ENCODE results near the gene B3GAT1. TPM values are rescaled to one million over a fixed set of nuclear protein-coding genes. Genes with fewer than 3 reads are reported as not detected.

Gene B3GAT1
- total RNA-seq, 3 donors from 2014 or later (not counting 1 experiment from before 2014, with no cell fraction given) = 41.3 to 78.4 (median 65.1) TPM

DNA sequence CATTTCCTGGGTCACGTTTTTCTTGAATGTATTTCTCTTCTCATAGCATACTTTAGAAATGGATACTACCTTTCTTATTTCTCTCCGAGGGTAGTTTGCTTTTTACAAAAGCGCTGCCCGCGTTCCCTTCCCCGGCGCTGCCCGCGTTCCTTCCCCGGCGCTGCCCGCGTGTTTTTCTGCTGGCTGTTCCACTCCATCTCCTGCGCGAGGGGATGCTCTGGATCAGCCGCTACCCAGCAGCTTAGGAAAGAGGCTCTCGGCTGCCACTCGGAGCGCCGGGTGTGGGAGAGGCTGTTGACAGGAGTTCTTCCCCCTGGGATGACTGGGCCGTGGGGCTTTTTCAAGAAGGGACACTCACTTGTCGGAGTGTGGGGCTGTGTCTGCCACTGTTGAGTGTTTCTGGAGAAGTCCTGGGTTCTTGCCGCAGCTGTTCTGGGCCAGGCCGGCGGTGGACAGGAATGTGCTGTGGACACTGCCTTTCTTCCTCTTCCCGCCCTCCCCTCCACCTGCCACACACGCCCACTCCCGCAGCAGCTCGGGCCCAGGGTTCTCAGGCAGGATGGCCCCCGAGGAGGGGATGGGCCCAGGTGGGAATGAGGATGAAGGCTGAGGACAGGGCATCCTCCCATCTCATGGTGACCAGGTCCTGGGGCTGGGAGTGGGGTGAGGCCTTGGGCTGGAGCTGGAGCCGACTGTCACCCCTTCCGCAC, 49.7 kb downstream of the B3GAT1 start:
- no peaks in the 10 kb centered on the region for H3K36me3 ChIP-seq (ENCODE audit: control insufficient read depth, insufficient read depth, low read length)
- H3K27me3 ChIP-seq (ENCODE audit: control insufficient read depth, insufficient read depth, low read length) = no peaks in the 10 kb centered on the region
- no peak overlapping the region for H3K4me3 Mint-ChIP-seq
- peaks cover 12% of the 10 kb centered on the region for H3K4me1 ChIP-seq (ENCODE audit: control insufficient read depth, insufficient read depth, low read length)
- H3K27me3 Mint-ChIP-seq (ENCODE audit: low read depth in 2 of 2) = peaks cover 13 to 22% of the 10 kb centered on the region in 2 donors
- no peaks in the 10 kb centered on the region for H3K9me3 Mint-ChIP-seq
- ATAC-seq = no peak
- TF ChIP-seq, protein P1, sequence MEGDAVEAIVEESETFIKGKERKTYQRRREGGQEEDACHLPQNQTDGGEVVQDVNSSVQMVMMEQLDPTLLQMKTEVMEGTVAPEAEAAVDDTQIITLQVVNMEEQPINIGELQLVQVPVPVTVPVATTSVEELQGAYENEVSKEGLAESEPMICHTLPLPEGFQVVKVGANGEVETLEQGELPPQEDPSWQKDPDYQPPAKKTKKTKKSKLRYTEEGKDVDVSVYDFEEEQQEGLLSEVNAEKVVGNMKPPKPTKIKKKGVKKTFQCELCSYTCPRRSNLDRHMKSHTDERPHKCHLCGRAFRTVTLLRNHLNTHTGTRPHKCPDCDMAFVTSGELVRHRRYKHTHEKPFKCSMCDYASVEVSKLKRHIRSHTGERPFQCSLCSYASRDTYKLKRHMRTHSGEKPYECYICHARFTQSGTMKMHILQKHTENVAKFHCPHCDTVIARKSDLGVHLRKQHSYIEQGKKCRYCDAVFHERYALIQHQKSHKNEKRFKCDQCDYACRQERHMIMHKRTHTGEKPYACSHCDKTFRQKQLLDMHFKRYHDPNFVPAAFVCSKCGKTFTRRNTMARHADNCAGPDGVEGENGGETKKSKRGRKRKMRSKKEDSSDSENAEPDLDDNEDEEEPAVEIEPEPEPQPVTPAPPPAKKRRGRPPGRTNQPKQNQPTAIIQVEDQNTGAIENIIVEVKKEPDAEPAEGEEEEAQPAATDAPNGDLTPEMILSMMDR (IDR thresholded peaks at IDR 0.05) = no peak
- H3K4me3 ChIP-seq (ENCODE audit: low read length) = no peak overlapping the region
- no peak for DNase-seq
- intact Hi-C loops (cut with micrococcal nuclease) = loop anchor here (5.0 kb wide), 2 partner anchors 295 to 365 kb away; no protein-coding TSS in a partner anchor
- no peaks in the 10 kb centered on the region for H3K9me3 ChIP-seq (ENCODE audit: control insufficient read depth, insufficient read depth, low read length)
- H3K4me1 Mint-ChIP-seq = peaks cover 10 to 21% of the 10 kb centered on the region in 2 donors
- no peak overlapping the region for H3K27ac ChIP-seq (ENCODE audit: low read length)
- WGBS (ENCODE audit: insufficient coverage) = 92% methylated on average over 29 of the region's 32 CpGs
- H3K27ac Mint-ChIP-seq = peak overlapping the region in 1 of 2 donors; percentile 39
- no peaks in the 10 kb centered on the region for H3K36me3 Mint-ChIP-seq

- Mint-ChIP-seq H3K4me3 (no peak overlapping the region), H3K9me3 (no peaks in the 10 kb centered on the region), H3K4me1 (peaks cover 10 to 21% of the 10 kb centered on the region in 2 donors), H3K27me3 (ENCODE audit: low read depth in 2 of 2) (peaks cover 13 to 29% of the 10 kb centered on the region in 2 donors), H3K36me3 (no peaks in the 10 kb centered on the region), H3K27ac (peak overlapping the region in 1 of 2 donors; percentile 39)
- peaks cover 12% of the 10 kb centered on the region for H3K4me1 ChIP-seq (ENCODE audit: control insufficient read depth, insufficient read depth, low read length)
- no peaks in the 10 kb centered on the region for H3K27me3 ChIP-seq (ENCODE audit: control insufficient read depth, insufficient read depth, low read length)
- intact Hi-C loops (cut with micrococcal nuclease) = loop anchor here (5.0 kb wide), 2 partner anchors 296 to 366 kb away; no protein-coding TSS in a partner anchor
- H3K4me3 ChIP-seq (ENCODE audit: low read length) = no peak overlapping the region
- WGBS (ENCODE audit: insufficient coverage) = 77% methylated on average over 26 of the region's 26 CpGs
- no peak overlapping the region for H3K27ac ChIP-seq (ENCODE audit: low read length)
- TF ChIP-seq, protein P1 (IDR thresholded peaks at IDR 0.05) = no peak
- H3K36me3 ChIP-seq (ENCODE audit: control insufficient read depth, insufficient read depth, low read length) = no peaks in the 10 kb centered on the region
- H3K9me3 ChIP-seq (ENCODE audit: control insufficient read depth, insufficient read depth, low read length) = no peaks in the 10 kb centered on the region
- no peak for DNase-seq
- ATAC-seq = no peak
Measured at GRCh38 chr11:134361661-134362060, 50.4 kb downstream of the B3GAT1 start.

DNA sequence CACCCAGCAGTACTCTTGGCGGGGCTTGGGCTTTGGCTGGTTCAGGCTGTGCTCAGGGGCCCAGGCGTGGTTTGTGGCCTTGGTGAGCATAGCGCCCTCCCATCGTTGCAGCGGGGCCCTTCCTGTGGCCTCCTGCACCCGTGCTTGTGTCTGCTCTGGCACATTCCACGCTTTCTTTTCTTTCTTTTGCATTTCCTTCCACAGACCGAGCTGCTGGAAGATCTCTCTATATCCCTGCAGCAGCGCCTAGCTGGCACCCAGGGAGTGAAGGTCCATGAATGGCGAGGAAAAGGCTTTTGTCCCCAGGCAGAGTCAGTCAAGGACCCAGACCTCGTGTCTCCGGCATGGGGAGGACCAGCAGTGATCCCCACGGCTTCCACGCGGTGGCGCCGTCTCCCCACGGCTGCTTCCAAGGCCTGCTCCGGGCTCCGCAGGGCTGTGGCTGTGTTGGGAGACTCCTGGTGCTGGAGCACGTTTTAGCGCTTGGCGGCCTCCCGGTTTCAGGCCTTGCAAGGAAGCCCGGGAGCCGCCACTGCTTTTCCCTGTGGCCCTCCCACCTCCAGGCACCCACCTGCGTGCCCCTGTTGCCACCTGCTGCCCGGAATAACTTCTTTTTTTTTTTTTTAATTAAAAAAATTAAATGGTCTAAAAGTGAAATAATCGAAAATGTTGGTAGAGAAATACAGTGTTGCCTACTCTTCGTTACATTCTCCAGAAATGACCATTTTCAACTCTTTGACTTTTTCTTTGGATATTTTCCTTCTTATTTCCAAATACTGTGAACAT, 51.8 kb downstream of the B3GAT1 start:
- H3K9me3 Mint-ChIP-seq = no peaks in the 10 kb centered on the region
- no peak overlapping the region for H3K27ac ChIP-seq (ENCODE audit: low read length)
- peaks cover 10 to 21% of the 10 kb centered on the region in 2 donors for H3K4me1 Mint-ChIP-seq
- H3K27me3 ChIP-seq (ENCODE audit: control insufficient read depth, insufficient read depth, low read length) = no peaks in the 10 kb centered on the region
- intact Hi-C loops (cut with micrococcal nuclease) = loop anchor here (5.0 kb wide), 2 partner anchors 297 to 367 kb away; no protein-coding TSS in a partner anchor
- peak; percentile 79 to 82 for DNase-seq
- ATAC-seq = peak; percentile 86 to 99 (median 99)
- TF ChIP-seq, protein P1 (IDR thresholded peaks at IDR 0.05) = peak; percentile 96
- peak overlapping the region; percentile 64 for H3K4me3 Mint-ChIP-seq
- peak overlapping the region; percentile 43 to 80 for H3K27ac Mint-ChIP-seq
- H3K4me1 ChIP-seq (ENCODE audit: control insufficient read depth, insufficient read depth, low read length) = peaks cover 12% of the 10 kb centered on the region
- no peaks in the 10 kb centered on the region for H3K36me3 ChIP-seq (ENCODE audit: control insufficient read depth, insufficient read depth, low read length)
- H3K27me3 Mint-ChIP-seq (ENCODE audit: low read depth in 2 of 2) = peaks cover 13 to 38% of the 10 kb centered on the region in 2 donors
- H3K4me3 ChIP-seq (ENCODE audit: low read length) = no peak overlapping the region
- WGBS (ENCODE audit: insufficient coverage) = 9% methylated on average over 28 of the region's 30 CpGs
- H3K9me3 ChIP-seq (ENCODE audit: control insufficient read depth, insufficient read depth, low read length) = no peaks in the 10 kb centered on the region
- no peaks in the 10 kb centered on the region for H3K36me3 Mint-ChIP-seq

All from natural killer cell (primary cell).